ENCODE data around the gene LARGE1.

LARGE1 gene

GRCh38 chr22:33771136-33771535 is 149.1 kb downstream of the LARGE1 start:
- no peak for DNase-seq

GRCh38 chr22:33770723-33771122 is 149.6 kb downstream of the LARGE1 start:
- DNase-seq: no peak

GRCh38 chr22:33766091-33766490 is 154.2 kb downstream of the LARGE1 start:
- DNase-seq: no peak

GRCh38 chr22:33758961-33759360 is 161.3 kb downstream of the LARGE1 start:
- DNase-seq: no peak

DNA sequence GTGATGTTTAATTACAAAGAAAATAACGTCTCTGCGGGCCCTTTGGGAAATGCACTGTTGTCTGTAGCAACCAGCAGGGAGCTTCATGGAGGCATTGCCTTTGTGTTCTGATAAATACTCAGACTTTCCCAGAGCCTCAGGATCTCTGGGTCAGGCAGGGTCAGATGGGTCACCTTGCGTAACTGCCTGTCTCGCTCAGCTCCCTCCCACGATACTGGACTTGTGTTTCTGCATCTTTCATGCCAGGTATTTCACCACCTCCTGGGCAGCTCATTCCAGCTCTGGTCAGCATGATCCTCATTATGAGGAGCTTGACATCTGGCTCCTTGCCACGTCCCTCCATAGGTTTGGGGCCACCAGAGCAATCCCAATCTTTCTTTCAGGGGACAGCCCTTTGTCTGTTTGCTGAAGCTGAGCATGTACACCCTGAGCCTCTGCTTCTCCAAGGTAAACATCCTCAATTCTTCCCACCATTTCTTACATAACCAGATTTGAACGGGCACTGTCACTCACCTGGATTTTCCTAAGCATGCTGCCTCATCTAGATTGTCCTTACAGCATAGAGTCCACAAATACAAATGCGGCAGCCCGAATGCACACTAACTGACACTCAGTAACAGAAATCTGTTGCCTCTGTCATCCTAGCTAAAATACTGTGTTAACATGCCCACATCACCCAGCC is 162.3 kb downstream of the LARGE1 start:
- DNase-seq: no peak

GRCh38 chr22:33757041-33757801 is 163.1 kb downstream of the LARGE1 start:
- DNase-seq: no peak

DNA sequence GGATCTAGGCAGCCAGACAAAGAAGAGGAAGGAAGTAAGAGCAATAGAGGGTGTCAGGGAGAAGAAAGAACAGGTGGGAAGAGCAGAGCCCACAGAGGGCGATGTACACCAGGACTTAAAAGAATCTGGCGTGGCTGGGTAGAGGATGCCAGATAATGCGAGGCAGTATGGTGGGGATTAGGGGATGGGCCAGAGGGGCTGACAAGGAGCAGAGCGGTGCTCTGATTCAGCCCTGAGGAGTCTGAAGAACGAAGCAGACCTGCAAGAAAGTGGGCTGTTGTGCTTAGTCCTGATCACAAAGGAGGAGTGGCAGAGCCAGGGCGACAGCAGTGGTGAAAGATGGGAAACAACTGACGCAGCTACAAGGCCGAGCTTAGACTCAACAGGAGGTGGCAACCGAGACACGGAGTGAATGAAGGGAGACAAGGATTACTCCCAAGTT is 163.7 kb downstream of the LARGE1 start:
- no peak for DNase-seq

DNA sequence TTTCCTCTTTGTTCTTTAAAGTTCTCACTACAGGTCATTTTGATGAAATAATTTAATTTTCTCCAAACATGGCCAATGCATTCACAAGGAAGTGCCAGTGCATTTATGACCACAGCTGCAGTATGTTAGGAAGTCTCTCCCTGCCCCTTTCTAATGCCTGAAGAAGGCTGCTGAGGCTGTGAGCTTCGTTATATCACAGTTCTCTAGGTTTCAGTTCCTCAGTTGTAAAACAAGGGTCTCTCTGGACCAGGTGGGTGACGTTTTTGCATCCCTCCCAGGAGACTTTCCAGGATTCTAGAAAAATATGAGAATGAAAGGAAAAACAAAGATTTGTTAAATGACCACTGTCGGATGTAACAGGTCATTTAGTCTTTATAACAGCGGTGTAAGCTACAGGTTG is 171.6 kb downstream of the LARGE1 start:
- no peak for DNase-seq

- DNase-seq: no peak
Observed at GRCh38 chr22:33747576-33748180, 172.6 kb downstream of the LARGE1 start.

DNA sequence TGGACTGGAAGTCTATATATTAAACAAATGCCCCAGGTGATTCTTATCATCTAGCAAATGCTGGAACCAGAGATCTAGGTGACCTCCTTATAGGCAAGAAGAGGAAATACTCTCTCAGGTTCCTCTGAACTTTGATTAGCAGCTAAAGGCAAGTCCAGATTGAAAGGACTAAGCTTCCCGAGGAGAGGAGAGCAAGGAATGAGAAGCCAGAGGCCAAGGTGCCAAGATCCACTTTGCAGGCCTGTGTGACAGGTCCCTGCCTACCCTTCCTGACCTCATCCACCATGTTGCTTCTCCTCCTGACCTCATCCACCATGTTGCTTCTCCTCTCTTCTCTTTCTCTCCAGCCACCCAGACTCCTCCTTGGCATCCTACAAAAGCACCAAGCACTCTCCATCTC is 173.2 kb downstream of the LARGE1 start:
- DNase-seq: no peak

DNA sequence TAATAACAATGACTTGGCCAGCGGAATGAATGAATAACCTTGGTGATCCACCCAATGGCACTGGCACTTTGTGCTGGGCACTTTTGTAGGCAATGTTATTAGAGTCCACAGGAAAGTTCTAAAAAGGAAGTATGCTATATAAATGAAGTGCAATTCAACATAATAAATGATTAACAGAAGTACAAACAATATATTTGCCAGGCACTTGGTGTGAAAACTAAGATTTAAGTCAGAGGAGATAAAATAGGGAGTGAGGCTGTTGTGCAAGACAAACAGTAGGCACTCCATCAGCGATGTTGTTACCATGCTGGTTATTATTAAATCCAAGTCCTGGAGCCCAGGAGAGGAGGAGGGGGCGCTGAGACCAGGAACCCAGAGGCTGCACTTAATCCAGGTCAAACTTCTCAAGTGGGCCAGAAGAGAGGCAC is 173.8 kb downstream of the LARGE1 start:
- no peak for DNase-seq

GRCh38 chr22:33745501-33745900 is 174.8 kb downstream of the LARGE1 start:
- DNase-seq: no peak

- DNase-seq: no peak
Observed at GRCh38 chr22:33743756-33744155, 176.5 kb downstream of the LARGE1 start.

- DNase-seq: no peak
Observed at GRCh38 chr22:33741025-33741424, 179.3 kb downstream of the LARGE1 start.

- no peak for DNase-seq
Observed at GRCh38 chr22:33739516-33739915, 180.8 kb downstream of the LARGE1 start.

GRCh38 chr22:33737662-33738061 is 182.6 kb downstream of the LARGE1 start:
- no peak for DNase-seq

GRCh38 chr22:33735978-33736377 is 184.3 kb downstream of the LARGE1 start:
- no peak for DNase-seq

DNA sequence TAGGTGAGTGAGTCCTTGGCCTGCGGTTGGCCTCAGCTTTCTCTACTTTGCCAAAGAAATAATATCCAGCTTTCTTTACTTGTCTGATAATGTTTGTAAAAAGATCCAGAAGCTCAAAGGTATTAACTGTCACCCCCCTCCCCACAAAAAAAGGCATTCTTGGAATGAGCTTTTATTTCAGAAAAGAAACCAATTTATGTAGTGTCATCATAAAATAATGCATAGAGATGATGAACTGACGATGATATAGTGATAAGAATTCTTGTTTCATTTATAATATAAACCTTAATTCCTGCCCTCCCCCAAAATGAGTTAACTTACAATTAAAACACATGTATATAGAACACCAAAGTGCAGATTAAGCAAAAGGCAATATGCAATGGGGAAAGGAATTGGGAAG is 191.4 kb downstream of the LARGE1 start:
- no peak for DNase-seq

DNA sequence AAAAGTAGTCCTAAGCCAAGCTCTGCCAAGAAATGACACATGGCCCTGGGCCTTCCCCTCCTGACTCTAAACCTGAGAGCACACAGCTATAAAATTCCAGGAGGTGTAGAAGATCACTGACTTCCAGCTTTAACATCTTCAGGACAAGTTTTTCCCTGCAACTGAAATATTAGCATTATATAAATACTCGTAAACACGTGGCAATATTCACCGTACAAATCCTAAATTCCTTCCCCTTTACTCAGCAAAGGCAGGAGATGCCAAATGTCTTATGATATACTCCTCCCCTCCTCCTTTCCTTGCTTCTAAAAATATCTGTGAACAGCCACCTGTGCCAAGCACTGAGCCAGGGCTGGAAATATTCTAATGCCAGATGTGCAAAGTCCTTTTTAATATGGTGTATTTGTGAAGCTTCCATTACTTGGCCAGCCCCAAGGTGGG is 194.0 kb downstream of the LARGE1 start:
- no peak for DNase-seq

DNA sequence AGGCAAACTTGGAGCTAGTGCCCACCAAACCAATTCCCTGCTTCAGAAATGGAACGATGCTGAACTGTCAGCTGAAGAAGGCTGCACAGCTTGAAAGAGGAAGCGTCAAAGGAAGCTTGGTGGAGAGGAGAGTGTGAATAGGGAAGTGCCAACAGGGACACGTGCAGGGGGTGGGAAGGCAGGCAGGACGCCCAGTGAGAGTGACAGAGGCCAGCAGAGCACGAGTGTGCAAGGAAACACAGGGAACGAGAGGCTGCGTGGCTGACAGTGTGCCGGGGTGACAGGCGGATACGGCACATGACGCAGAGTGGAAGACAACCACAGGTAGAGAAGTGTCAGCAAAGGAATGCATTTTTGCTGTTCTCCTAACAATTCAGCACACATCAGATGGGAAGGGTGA is 196.4 kb downstream of the LARGE1 start:
- no peak for DNase-seq

DNA sequence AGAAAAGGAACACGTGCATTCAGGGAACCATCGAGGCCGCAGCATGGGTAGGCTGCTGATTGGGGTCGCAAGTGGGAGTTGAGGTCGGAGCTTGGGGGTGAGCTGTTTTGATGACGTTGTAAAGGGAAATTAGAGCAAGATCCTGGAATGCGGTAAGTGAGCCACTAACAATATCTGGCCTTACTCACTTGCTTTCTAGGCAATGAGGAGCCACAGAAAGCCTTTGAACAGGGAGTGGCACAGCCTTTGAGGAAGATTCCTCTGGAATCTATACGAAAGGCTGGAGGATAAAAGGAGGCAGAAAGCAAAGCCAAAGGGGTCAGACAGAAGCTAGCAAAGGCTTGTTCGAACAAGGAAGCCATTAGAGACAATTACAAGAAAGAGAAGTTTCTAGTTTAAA is 197.5 kb downstream of the LARGE1 start:
- no peak for DNase-seq

DNA sequence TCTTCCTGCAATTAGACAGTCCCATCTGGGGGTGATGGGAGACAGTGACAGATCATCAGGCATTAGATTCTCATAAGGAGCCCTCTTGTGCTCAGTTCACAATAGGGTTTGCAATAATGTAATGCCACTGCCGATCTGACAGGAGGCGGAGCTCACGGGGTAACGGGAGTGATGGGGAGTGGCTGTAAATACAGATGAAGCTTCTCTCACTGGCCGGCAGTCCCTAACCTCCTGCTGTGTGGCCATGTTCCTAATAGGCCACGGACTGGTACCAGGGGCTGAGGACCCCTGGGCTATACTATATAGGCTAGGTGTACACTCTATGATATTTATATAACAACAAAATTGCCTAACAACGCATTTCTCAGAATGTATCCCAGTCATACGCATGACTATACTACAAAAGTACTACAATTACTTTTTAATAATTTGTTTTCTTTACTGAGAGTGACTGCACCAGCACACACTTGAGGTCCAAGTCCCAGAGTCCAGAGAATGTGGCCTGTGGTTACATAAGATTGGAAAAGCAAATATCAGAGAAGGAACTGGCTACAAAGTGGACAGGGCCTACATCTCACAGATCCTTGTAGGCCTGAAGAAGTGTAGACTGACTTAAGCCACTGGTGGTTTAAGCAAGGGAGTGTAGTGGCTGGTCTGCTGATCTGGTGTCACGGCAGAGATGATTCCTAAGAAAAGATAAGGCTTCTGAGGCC is 200.0 kb downstream of the LARGE1 start:
- DNase-seq: no peak

DNA sequence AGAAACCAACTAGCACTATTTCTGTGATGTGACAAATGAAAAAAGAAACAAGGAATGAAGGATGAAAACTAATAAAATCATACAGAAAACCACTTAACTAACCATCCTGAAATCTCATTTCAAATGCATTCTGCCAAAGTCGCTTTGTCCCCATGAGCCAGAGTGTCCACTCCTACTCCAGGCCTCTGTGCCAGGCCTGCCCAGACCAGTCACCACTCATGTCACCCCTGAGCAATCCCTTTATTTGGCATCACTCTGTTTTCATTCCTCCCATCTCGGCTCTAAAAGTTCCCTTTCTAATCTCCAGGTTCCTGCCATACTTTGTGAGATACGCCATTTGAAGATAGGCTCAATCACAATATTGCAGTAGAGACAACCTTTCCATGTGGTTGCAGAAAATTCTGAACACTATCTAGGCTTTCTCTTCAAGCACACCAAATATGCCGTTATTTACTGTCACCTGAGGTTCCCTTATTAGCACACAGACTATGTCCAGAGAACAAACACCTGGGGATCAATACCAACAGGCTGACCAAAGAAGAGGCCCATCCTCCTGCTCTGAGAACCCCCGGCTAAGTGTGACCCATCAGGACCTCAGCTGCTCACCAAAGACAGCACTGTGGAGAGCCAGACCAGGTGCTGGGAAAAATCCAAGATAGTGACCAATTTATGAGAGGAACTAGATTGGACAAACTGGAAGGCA is 202.4 kb downstream of the LARGE1 start:
- no peak for DNase-seq
